Lower leg skin (tissue), 3 donors: ENCODE results near the gene ITPA.

Experiments
- CTCF ChIP-seq, 3 donors: fragments of 450-650 bp; IDR thresholded peaks; one replicate each; pipeline ENCODE4 v1.5.1; 2016; ENCODE audit warnings: antibody characterized with exemption in 3 of 3, mild to moderate bottlenecking in 3 of 3, moderate library complexity in 2 of 3
- POLR2A ChIP-seq, 2 donors: fragments of 450-650 bp; IDR thresholded peaks; one replicate each; pipeline ENCODE4 v1.6.1; 2016 to 2017; ENCODE audit warnings: antibody characterized with exemption in 2 of 2, mild to moderate bottlenecking in 1 of 2, moderate library complexity in 1 of 2

DNA sequence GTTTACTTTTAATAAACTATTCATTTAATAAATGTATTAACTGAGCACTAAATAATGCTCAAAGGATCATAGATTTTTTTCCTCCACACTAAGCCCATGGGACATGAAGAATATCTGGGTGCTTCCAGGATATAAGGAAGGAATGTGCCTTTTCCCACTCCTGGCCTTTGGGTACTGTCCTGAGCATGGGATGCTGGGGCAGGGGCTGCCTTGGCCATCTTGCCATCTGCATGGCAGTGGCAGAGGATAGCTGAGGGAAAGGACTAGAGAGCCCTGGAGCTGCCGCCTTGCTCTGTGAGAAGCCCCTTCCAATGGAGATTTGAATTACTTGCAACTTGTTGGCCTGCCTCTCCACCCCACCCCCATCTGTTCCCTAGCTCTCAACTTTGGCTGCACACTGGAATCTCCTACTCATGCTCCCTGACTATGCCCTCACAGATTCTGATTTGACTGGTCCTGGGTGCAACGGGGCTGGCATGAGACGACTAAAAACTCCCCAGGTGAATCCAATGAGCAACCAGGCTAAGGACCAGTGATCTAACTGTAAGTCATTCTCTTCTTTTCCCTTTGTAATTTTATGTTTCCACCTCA lies 20.4 kb upstream of the ITPA start:
- TF ChIP-seq POLR2A (IDR thresholded peaks at IDR 0.05) (no peak), CTCF (IDR thresholded peaks at IDR 0.05) (no peak)
